SK-N-SH treated with all-trans-retinoic acid at 6 μM for 48 hours (cell line): ENCODE measurements around the gene NSUN5.

Experiments
- ATAC-seq: fragments of 200-7000 bp; cut with Tn5 transposase; 3 replicates; pipeline ENCODE4 v1.9.1; 2020; ENCODE audit warnings: mild to moderate bottlenecking, moderate library complexity
- ARNTL ChIP-seq: fragments of 450-650 bp; formaldehyde crosslinking; IDR thresholded peaks from 2 replicates; pipeline ENCODE4 v1.5.0; 2020; ENCODE audit warnings: low read depth, mild to moderate bottlenecking, moderate library complexity, borderline replicate concordance
- BACH2 ChIP-seq: fragments of 250-450 bp; sonication (Bioruptor Pico); IDR thresholded peaks from 2 replicates; pipeline ENCODE4 v1.9.0; 2021; ENCODE audit warnings: mild to moderate bottlenecking, borderline replicate concordance
- CSDC2 ChIP-seq: fragments of 250-450 bp; sonication (Bioruptor Pico); IDR thresholded peaks from 2 replicates; pipeline ENCODE4 v1.5.0; 2020; ENCODE audit warnings: mild to moderate bottlenecking, moderate library complexity
- ESRRG ChIP-seq: fragments of 250-450 bp; sonication (Bioruptor Pico); IDR thresholded peaks from 2 replicates; pipeline ENCODE4 v1.6.1; 2021; ENCODE audit warnings: mild to moderate bottlenecking
- GLIS3 ChIP-seq: fragments of 250-450 bp; sonication (Bioruptor Pico); IDR thresholded peaks from 2 replicates; pipeline ENCODE4 v1.5.0; 2020; ENCODE audit warnings: mild to moderate bottlenecking, moderate library complexity
- ISL1 ChIP-seq: fragments of 250-450 bp; sonication (Bioruptor Pico); IDR thresholded peaks from 2 replicates; pipeline ENCODE4 v2.1.2; 2022; ENCODE audit warnings: mild to moderate bottlenecking, moderate library complexity
- OSR1 ChIP-seq: fragments of 250-450 bp; sonication (Bioruptor Pico); IDR thresholded peaks from 2 replicates; pipeline ENCODE4 v1.8.0; 2022; ENCODE audit warnings: moderate library complexity, mild to moderate bottlenecking, inconsistent platforms
- PATZ1 ChIP-seq: fragments of 250-450 bp; sonication (Bioruptor Pico); IDR thresholded peaks from 2 replicates; pipeline ENCODE4 v1.8.0; 2020; ENCODE audit warnings: mild to moderate bottlenecking, moderate library complexity, borderline replicate concordance
- PPARA ChIP-seq: fragments of 250-450 bp; sonication (Bioruptor Pico); IDR thresholded peaks from 2 replicates; pipeline ENCODE4 v1.5.0; 2020; ENCODE audit warnings: mild to moderate bottlenecking, borderline replicate concordance
- RARB ChIP-seq: fragments of 250-450 bp; sonication (Bioruptor Pico); IDR thresholded peaks from 2 replicates; pipeline ENCODE4 v1.8.0; 2021; ENCODE audit warnings: mild to moderate bottlenecking, moderate library complexity
- SNAI2 ChIP-seq: fragments of 250-450 bp; sonication (Bioruptor Pico); IDR thresholded peaks from 2 replicates; pipeline ENCODE4 v1.5.0; 2020; ENCODE audit warnings: mild to moderate bottlenecking, moderate library complexity
- TCF4 ChIP-seq: fragments of 250-450 bp; sonication (Bioruptor Pico); IDR thresholded peaks from 2 replicates; pipeline ENCODE4 v1.8.0; 2021; ENCODE audit warnings: mild to moderate bottlenecking, moderate library complexity, borderline replicate concordance
- TOX ChIP-seq: fragments of 250-450 bp; sonication (Bioruptor Pico); IDR thresholded peaks from 2 replicates; pipeline ENCODE4 v1.8.0; 2021; ENCODE audit warnings: mild to moderate bottlenecking, moderate library complexity, borderline replicate concordance
- ZC3H10 ChIP-seq: fragments of 250-450 bp; sonication (Bioruptor Pico); IDR thresholded peaks from 2 replicates; pipeline ENCODE4 v1.5.1; 2021; ENCODE audit warnings: mild to moderate bottlenecking, moderate library complexity
- ZFP3 ChIP-seq: fragments of 250-450 bp; sonication (Bioruptor Pico); IDR thresholded peaks from 2 replicates; pipeline ENCODE4 v1.5.0; 2020; ENCODE audit warnings: mild to moderate bottlenecking, moderate library complexity
- ZFP30 ChIP-seq: fragments of 450-650 bp; formaldehyde crosslinking; IDR thresholded peaks from 2 replicates; pipeline ENCODE4 v1.5.0; 2022; ENCODE audit warnings: mild to moderate bottlenecking, moderate library complexity
- ZNF565 ChIP-seq: fragments of 450-650 bp; formaldehyde crosslinking; conservative IDR thresholded peaks from 2 replicates; pipeline ENCODE4 v1.5.0; 2020; ENCODE audit warnings: low read depth, mild to moderate bottlenecking, moderate library complexity
- ZNF70 ChIP-seq: fragments of 450-650 bp; formaldehyde crosslinking; IDR thresholded peaks from 2 replicates; pipeline ENCODE4 v1.5.0; 2020; ENCODE audit warnings: mild to moderate bottlenecking, moderate library complexity
- ZNF8 ChIP-seq: fragments of 450-650 bp; formaldehyde crosslinking; IDR thresholded peaks from 2 replicates; pipeline ENCODE4 v1.5.0; 2020; ENCODE audit warnings: mild to moderate bottlenecking, moderate library complexity
- TF ChIP-seq, protein P1 (sequence below): fragments of 250-450 bp; sonication (Bioruptor Pico); IDR thresholded peaks from 2 replicates; pipeline ENCODE4 v1.5.1; 2020; ENCODE audit warnings: low read depth, mild to moderate bottlenecking, moderate library complexity
- TF ChIP-seq, protein P2 (sequence below): fragments of 250-450 bp; sonication (Bioruptor Pico); IDR thresholded peaks from 2 replicates; pipeline ENCODE4 v1.5.0; 2020; ENCODE audit warnings: mild to moderate bottlenecking, moderate library complexity
- TF ChIP-seq, protein P3 (sequence below): fragments of 250-450 bp; sonication (Bioruptor Pico); IDR thresholded peaks from 2 replicates; pipeline ENCODE4 v1.5.1; 2021; ENCODE audit warnings: mild to moderate bottlenecking, moderate library complexity
- TF ChIP-seq, protein P4 (sequence below): fragments of 250-450 bp; sonication (Bioruptor Pico); IDR thresholded peaks from 2 replicates; pipeline ENCODE4 v1.8.0; 2021; ENCODE audit warnings: low read depth, mild to moderate bottlenecking, moderate library complexity, borderline replicate concordance

Gene NSUN5

DNA sequence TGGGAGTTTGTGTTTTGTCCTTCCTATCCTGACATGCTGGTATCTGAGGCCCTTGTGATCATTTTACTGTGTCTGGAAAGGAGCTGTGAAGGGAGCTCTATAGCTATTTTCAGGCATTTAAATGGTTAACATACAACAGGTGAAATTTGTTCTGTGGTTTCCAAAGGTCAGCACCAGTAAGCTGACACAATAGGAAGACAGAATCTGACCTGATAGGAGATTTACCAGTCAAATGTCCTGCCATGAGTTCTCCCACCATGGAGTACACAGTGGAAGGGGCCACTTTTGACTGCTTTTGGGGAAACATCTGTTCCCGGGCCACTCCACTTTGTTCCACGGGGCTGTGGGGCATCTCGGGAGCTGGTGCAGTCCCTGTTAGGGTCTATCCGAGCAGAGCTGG lies 36.9 kb upstream of the NSUN5 start:
- ATAC-seq = no peak
- no peak for TF ChIP-seq ZNF70 (CRISPR knock-in tag)
- TF ChIP-seq, protein P1, sequence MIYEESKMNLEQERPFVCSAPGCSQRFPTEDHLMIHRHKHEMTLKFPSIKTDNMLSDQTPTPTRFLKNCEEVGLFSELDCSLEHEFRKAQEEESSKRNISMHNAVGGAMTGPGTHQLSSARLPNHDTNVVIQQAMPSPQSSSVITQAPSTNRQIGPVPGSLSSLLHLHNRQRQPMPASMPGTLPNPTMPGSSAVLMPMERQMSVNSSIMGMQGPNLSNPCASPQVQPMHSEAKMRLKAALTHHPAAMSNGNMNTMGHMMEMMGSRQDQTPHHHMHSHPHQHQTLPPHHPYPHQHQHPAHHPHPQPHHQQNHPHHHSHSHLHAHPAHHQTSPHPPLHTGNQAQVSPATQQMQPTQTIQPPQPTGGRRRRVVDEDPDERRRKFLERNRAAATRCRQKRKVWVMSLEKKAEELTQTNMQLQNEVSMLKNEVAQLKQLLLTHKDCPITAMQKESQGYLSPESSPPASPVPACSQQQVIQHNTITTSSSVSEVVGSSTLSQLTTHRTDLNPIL (CRISPR knock-in tag) = no peak
- TF ChIP-seq ISL1 (CRISPR knock-in tag) = no peak
- TF ChIP-seq TCF4 = no peak
- no peak for TF ChIP-seq ZNF565 (CRISPR knock-in tag)
- TF ChIP-seq GLIS3 (CRISPR knock-in tag) = no peak
- no peak for TF ChIP-seq ZFP30 (CRISPR knock-in tag)
- no peak for TF ChIP-seq PPARA (CRISPR knock-in tag)
- no peak for TF ChIP-seq ARNTL
- TF ChIP-seq ZC3H10 (CRISPR knock-in tag) = no peak
- TF ChIP-seq SNAI2 (CRISPR knock-in tag) = no peak
- TF ChIP-seq TOX (CRISPR knock-in tag) = no peak
- TF ChIP-seq, protein P2, sequence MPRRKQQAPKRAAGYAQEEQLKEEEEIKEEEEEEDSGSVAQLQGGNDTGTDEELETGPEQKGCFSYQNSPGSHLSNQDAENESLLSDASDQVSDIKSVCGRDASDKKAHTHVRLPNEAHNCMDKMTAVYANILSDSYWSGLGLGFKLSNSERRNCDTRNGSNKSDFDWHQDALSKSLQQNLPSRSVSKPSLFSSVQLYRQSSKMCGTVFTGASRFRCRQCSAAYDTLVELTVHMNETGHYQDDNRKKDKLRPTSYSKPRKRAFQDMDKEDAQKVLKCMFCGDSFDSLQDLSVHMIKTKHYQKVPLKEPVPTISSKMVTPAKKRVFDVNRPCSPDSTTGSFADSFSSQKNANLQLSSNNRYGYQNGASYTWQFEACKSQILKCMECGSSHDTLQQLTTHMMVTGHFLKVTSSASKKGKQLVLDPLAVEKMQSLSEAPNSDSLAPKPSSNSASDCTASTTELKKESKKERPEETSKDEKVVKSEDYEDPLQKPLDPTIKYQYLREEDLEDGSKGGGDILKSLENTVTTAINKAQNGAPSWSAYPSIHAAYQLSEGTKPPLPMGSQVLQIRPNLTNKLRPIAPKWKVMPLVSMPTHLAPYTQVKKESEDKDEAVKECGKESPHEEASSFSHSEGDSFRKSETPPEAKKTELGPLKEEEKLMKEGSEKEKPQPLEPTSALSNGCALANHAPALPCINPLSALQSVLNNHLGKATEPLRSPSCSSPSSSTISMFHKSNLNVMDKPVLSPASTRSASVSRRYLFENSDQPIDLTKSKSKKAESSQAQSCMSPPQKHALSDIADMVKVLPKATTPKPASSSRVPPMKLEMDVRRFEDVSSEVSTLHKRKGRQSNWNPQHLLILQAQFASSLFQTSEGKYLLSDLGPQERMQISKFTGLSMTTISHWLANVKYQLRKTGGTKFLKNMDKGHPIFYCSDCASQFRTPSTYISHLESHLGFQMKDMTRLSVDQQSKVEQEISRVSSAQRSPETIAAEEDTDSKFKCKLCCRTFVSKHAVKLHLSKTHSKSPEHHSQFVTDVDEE (CRISPR knock-in tag) = no peak
- TF ChIP-seq ESRRG (CRISPR knock-in tag) = no peak
- TF ChIP-seq PATZ1 (CRISPR knock-in tag) = no peak
- TF ChIP-seq BACH2 (CRISPR knock-in tag) = no peak
- TF ChIP-seq RARB (CRISPR knock-in tag) = no peak
- TF ChIP-seq OSR1 (CRISPR knock-in tag) = no peak
- TF ChIP-seq ZNF8 (CRISPR knock-in tag) = no peak
- TF ChIP-seq, protein P3, sequence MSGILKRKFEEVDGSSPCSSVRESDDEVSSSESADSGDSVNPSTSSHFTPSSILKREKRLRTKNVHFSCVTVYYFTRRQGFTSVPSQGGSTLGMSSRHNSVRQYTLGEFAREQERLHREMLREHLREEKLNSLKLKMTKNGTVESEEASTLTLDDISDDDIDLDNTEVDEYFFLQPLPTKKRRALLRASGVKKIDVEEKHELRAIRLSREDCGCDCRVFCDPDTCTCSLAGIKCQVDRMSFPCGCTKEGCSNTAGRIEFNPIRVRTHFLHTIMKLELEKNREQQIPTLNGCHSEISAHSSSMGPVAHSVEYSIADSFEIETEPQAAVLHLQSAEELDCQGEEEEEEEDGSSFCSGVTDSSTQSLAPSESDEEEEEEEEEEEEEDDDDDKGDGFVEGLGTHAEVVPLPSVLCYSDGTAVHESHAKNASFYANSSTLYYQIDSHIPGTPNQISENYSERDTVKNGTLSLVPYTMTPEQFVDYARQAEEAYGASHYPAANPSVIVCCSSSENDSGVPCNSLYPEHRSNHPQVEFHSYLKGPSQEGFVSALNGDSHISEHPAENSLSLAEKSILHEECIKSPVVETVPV (CRISPR knock-in tag) = no peak

DNA sequence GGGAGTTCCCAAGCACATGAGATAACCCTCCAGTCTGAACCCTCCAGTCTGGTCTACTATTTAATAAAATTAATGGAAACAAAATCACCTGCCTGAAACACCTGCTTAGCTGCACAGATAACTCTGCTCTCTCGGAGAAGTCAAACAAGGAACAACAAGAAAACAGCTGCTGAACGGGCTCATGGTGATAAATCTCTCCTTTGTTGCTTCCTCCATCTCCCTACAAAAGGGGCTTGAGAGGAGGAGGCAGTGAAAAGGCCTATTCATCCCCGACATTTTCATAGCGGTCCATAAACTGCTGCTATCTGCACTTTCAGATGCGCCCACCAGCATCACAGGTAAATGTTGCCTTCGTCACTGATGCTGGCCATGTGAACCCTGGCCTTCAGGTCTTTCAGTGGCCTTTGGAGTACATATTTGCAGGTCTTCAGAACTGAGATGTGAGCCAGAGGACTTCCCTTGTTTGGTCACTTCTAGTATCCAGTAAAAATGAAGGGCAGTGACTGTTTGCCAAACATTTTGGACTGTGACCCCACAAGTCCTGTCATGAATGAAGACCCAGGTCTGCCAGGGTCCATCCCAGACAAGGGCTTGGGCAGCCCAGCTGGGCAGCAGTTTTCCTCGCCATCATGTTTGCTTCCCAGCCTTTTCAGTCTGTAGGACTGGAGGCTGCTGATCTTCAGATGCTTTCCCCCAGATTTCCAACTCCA lies 35.2 kb upstream of the NSUN5 start:
- TF ChIP-seq PPARA (CRISPR knock-in tag) (no peak), ZNF70 (CRISPR knock-in tag) (no peak), ZFP3 (CRISPR knock-in tag) (no peak), CSDC2 (no peak)
- TF ChIP-seq, protein P4, sequence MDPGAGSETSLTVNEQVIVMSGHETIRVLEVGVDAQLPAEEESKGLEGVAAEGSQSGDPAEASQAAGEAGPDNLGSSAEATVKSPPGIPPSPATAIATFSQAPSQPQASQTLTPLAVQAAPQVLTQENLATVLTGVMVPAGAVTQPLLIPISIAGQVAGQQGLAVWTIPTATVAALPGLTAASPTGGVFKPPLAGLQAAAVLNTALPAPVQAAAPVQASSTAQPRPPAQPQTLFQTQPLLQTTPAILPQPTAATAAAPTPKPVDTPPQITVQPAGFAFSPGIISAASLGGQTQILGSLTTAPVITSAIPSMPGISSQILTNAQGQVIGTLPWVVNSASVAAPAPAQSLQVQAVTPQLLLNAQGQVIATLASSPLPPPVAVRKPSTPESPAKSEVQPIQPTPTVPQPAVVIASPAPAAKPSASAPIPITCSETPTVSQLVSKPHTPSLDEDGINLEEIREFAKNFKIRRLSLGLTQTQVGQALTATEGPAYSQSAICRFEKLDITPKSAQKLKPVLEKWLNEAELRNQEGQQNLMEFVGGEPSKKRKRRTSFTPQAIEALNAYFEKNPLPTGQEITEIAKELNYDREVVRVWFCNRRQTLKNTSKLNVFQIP = no peak
- TF ChIP-seq, all 23 proteins: peak for 0
- no peak for ATAC-seq

GRCh38 chr7:73342645-73343044 lies 34.0 kb upstream of the NSUN5 start:
- TF ChIP-seq ZFP30 (CRISPR knock-in tag) (no peak), ISL1 (CRISPR knock-in tag) (no peak), GLIS3 (CRISPR knock-in tag) (no peak), ZNF8 (CRISPR knock-in tag) (no peak), SNAI2 (CRISPR knock-in tag) (no peak), BACH2 (CRISPR knock-in tag) (no peak), ZNF565 (CRISPR knock-in tag) (no peak), CSDC2 (no peak), ARNTL (no peak), ZNF70 (CRISPR knock-in tag) (no peak)
- TF ChIP-seq, protein P1 (CRISPR knock-in tag) = no peak
- TF ChIP-seq, all 23 proteins: peak for 0
- ATAC-seq = peak; percentile 93
